ENCODE measurements around the gene CXCR6.

GRCh38 chr3:45927881-45928280 lies 15.4 kb upstream of the CXCR6 start:
- 0 out of 2 replicates have a peak, but pooled peaks have one; percentile 62 for TF ChIP-seq EZH2phosphoT487 (IDR thresholded peaks at IDR 0.05; ENCODE audit: insufficient read depth, low read depth)
- TF ChIP-seq EZH2 (IDR thresholded peaks at IDR 0.05; ENCODE audit: insufficient read depth, poor library complexity, severe bottlenecking) = no peak

Data from GM23248 (cell line).